ENCODE results near the gene RER1.

The RER1 gene

DNA sequence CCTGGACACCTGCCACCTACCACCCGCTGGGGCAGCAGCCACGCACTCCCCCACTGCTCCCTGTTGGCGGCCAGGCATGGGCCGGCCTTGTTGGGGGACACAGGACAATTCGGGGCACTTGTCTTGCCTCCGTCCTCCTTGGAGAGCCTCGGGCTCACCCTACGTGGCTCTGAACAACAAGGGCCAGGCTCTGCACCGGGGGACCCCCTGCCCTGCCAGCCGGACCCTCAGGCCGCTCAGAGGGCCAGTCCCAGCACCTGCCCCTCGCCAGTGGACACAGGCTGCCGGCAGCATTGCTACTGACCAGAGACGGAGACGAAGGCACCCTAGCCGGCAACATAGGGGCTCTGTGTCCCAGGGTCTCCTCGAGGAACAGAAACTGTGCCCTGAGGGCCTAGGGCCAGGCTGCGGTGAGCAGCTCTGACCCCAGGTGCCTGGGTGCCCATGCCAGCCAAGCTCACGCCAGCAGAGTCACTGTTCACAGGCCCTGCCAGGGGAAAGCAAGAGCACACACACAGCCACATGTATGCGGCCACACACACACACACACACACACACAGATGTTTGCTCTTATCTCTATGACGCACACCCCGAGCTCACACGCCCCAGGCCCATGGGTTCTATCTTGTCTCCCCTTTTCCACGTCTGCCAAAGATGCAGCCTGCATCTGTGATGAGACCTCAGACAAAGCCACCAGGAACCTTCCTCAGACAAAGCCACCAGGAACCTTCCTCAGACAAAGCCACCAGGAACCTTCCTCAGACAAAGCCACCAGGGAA lies 46.2 kb upstream of the RER1 start:
- TF ChIP-seq, protein P1, sequence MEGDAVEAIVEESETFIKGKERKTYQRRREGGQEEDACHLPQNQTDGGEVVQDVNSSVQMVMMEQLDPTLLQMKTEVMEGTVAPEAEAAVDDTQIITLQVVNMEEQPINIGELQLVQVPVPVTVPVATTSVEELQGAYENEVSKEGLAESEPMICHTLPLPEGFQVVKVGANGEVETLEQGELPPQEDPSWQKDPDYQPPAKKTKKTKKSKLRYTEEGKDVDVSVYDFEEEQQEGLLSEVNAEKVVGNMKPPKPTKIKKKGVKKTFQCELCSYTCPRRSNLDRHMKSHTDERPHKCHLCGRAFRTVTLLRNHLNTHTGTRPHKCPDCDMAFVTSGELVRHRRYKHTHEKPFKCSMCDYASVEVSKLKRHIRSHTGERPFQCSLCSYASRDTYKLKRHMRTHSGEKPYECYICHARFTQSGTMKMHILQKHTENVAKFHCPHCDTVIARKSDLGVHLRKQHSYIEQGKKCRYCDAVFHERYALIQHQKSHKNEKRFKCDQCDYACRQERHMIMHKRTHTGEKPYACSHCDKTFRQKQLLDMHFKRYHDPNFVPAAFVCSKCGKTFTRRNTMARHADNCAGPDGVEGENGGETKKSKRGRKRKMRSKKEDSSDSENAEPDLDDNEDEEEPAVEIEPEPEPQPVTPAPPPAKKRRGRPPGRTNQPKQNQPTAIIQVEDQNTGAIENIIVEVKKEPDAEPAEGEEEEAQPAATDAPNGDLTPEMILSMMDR (IDR thresholded peaks at IDR 0.05; ENCODE audit: insufficient read depth, low read depth, low read length, missing control alignments), result no peak
- DNase-seq (ENCODE audit: low read depth), result no peak
- no peak overlapping the region for H3K4me3 ChIP-seq (ENCODE audit: low read depth, low read length)

DNA sequence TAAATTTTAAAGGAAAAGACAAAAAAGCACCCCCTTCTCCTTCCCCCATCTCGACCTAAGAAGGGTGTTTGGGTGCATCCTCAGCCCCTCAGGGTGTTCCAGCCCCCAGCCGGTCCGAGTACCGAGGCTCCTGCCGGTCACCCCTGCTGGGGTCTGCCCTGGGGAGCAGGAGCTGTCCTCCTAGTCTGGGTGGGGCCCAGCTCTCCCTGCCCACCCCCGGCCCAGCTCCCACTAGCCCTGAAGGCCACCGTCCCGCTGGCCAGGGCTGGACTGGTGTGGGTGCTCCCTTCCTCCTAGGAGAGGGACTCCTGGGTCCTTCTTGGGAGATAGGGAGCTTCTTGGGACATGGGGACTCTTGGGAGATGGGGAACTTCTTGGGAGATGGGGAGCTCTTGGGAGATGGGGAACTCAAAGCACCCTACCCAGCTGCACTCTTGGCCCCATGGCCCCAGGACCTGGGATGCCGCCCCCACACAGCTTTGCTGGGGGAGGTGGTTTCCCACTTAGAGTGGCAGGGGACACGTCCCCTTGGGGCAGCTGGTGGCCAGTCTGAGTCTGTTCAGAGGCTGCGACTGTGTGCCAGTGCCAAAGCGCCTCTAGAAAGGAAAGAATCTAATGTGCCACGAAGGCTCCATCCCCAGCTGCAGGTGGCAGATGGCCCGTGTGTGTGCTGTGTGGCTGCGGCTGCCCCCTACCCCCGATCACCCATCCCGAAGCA lies 44.8 kb upstream of the RER1 start:
- DNase-seq (ENCODE audit: low read depth), result no peak
- TF ChIP-seq, protein P1 (IDR thresholded peaks at IDR 0.05; ENCODE audit: insufficient read depth, low read depth, low read length, missing control alignments), result no peak

DNA sequence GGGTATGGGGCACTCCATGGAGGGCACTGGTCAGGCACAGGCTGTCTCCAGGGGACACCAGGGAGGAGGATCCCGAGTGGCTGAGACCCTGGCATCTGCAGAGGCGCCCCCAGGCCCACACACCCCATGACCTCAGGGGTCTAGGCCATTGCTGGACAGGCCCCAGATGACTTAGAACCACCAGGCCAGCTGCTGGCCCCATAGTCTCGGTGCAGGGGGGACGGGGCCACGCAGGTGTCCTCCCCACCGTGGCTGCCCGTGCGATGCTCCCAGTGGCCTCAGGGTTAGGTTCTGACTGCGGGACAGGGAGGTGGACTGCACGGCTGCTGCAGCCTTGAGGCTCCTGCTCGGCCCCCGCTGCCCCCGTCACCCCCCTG lies 44.2 kb upstream of the RER1 start:
- no peak for DNase-seq (ENCODE audit: low read depth)
- no peak overlapping the region for H3K4me3 ChIP-seq (ENCODE audit: low read depth, low read length)
- TF ChIP-seq, protein P1 (IDR thresholded peaks at IDR 0.05; ENCODE audit: insufficient read depth, low read depth, low read length, missing control alignments), result no peak

More for the DNA sequence above, 44.8 kb upstream of the RER1 start:
- no peak overlapping the region for H3K4me3 ChIP-seq (ENCODE audit: low read depth, low read length)

DNA sequence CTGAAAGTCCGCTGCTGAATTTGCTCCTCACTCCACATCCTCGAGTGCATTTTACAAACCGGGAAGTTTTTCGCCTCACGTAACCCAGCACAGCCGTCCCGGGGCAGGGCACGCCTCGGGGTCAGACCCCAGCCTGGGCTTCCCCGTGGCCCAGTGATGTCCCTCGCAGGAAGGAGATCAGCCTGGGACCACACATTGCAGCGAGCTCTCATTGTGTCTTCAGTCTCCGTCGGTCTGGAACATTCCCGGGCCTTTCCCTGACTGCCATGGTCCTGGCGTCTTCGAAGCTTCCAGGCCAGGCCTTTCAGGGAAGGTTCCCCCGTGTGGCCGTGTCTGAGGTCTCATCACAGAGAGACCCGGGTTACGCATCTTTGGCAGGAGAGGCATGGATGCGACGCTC lies 43.7 kb upstream of the RER1 start:
- DNase-seq (ENCODE audit: low read depth), result no peak
- TF ChIP-seq, protein P1 (IDR thresholded peaks at IDR 0.05; ENCODE audit: insufficient read depth, low read depth, low read length, missing control alignments), result no peak
- H3K4me3 ChIP-seq (ENCODE audit: low read depth, low read length), result no peak overlapping the region

DNA sequence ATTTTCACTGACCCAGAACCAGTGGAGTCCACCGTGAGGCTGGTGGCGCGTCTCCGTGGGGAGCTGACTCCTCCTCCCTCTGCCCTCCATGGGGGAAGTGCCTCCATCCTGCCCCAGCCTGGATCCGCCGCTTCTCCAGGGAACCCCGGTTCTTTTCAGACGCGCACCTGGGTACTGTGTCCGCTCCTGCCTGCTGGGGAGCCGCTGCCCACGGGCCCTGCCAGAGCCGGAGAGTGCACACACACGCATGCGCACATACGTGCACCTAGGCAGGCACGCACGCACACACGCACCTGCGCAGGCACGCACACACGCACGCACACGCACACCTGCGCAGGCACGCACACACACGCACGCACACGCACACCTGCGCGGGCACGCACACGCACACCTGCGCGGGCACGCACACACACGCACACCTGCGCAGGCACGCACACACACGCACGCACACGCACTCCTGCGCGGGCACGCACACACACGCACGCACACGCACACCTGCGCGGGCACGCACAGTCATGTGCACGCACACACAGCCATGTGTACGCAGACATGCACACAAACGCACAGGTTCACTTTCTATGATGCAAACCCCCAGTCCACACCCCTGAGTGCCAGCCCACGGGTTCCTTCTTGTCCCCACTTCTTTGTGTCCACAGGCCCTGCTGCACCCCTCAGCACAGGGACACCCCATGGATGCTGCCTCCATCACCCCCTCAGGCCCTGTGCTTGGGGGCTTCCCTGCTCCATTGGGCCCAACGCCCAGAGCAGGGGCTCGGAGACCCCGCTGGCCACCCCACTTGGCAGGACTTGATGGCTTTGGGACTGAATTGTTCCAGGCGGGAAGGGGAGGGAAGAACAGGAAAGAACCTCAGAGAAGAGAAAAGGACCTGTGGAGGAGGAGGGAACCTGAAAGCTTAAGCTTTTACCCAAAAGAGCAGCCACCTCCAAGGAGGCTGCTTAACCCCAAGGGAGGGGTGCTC lies 43.0 kb upstream of the RER1 start:
- TF ChIP-seq, protein P1 (IDR thresholded peaks at IDR 0.05; ENCODE audit: insufficient read depth, low read depth, low read length, missing control alignments), result no peak
- no peak for DNase-seq (ENCODE audit: low read depth)
- H3K4me3 ChIP-seq (ENCODE audit: low read depth, low read length), result no peak overlapping the region

DNA sequence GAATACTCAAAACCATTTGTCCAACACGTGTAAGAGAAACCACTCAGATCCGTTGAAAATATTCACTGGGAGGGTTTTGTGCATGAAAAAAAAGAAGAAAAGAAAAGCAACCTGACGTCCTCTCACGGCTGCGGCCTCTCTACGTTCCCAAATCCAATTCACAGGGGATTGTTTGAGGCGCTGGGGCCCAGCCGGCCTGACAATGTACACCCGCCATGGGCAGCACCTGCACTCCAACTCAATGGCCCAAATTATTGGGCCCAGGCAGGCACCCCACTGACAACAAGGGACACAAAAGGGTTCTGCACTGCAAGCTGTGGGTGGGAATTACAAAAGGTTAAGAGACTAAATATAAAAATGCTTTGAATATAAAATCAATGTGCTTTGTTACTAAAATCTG lies 41.8 kb upstream of the RER1 start:
- TF ChIP-seq, protein P1 (IDR thresholded peaks at IDR 0.05; ENCODE audit: insufficient read depth, low read depth, low read length, missing control alignments), result no peak
- H3K4me3 ChIP-seq (ENCODE audit: low read depth, low read length), result no peak overlapping the region
- no peak for DNase-seq (ENCODE audit: low read depth)
